Right forelimb (tissue), 1 donor: ENCODE results near the gene SLC13A3.

Experiments
- DNase-seq: peaks from one replicate; pipeline ENCODE4 v3.0.0-alpha.2; 2018

Gene SLC13A3

GRCh38 chr20:46649965-46650542, 1.2 kb downstream of the SLC13A3 start:
- DNase-seq, result no peak

DNA sequence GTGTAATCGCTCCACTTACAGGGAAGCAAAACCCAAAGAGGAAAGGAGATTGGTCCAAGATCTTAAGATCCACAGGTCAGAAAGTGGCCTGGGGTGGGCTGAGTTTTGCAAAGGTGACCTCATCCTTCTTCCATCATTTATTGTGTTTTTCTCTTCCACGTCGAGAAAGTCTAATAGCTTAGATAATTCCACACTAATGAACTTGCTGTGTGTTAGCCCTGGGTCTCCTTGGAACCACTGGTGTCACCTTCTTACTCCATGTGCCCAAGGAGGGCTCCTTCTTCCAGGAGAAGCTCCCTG, 1.7 kb downstream of the SLC13A3 start:
- no peak for DNase-seq

- DNase-seq, result no peak
Measured at GRCh38 chr20:46648903-46649649, 2.2 kb downstream of the SLC13A3 start.

DNA sequence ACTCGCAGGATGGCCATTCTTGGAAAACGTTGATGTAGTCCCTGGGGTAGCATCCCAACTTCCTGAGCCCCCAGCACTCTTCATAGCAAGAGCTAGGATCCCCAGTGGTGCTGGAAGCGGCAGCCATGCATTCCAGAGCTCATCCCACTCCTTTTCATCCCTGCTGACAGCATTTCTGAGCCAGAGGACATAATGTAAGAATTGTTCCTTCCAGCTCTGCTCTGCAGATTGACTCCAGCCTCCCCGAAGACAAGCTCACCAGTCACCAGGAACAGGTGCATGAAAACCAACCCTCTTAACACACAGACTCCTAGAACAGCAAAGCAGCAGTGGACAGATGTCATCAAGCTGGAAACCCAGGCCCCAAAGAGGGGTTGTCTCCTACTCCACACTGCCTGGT, 3.8 kb downstream of the SLC13A3 start:
- DNase-seq, result no peak

GRCh38 chr20:46646659-46647380, 4.4 kb downstream of the SLC13A3 start:
- DNase-seq, result no peak

DNA sequence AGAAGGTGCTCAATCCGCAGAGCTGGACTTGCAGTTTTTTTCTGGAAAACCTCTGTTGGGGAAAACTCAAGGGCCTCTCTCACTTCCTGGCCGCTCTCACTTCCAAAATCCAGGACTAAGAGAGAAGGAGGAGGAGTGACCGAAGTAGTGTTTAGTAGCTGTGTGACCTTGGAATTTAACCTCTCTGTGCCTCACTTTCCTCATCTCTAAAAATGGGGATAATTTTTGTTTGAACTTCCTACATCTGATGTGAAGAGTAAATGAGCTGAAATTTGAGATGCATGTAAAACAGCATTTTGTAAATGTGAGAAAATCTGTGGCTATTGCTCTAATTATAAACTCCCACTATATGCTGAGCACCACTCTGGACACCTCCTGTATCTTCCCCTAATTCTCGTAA, 5.1 kb downstream of the SLC13A3 start:
- no peak for DNase-seq

DNA sequence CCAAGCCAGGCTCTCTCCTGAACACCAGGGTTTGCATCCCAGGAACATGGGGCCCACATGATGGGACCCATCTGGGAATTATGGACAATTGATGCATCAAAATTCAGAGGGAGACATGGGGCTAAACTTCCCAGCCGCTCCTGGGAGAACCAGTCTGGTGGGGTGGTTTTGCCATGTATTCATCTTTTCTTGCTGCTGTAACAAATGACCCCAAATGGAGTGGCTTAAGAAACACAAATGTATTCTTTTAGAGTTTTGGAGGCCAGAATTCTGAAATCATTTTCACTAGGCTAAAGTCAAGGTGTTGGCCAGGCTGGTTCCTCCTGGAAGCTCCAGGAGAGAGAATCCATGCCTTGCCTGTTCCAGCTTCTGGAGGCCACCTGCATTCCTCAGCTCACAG, 6.5 kb downstream of the SLC13A3 start:
- no peak for DNase-seq

GRCh38 chr20:46644160-46644559, 7.1 kb downstream of the SLC13A3 start:
- no peak for DNase-seq

DNA sequence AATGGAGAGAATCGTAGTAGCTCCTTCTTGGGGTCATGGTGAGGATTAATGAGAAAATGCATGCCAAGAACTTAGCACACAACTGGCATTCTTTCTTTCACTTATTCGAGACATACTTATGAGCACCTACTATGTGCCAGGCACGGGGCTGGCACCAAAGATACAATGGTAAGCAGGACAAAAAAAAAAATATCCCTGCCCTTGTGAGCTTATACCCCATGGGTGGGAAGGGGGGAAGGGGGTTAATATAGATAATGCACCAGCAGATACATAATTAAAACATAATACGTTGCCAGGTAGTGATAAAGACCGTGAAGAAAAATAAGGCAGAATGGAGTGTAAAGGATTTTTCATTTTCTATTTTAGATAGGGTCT, 8.3 kb downstream of the SLC13A3 start:
- no peak for DNase-seq

- no peak for DNase-seq
Measured at GRCh38 chr20:46642265-46642968, 8.8 kb downstream of the SLC13A3 start.

- no peak for DNase-seq
Measured at GRCh38 chr20:46641424-46641823, 9.8 kb downstream of the SLC13A3 start.

DNA sequence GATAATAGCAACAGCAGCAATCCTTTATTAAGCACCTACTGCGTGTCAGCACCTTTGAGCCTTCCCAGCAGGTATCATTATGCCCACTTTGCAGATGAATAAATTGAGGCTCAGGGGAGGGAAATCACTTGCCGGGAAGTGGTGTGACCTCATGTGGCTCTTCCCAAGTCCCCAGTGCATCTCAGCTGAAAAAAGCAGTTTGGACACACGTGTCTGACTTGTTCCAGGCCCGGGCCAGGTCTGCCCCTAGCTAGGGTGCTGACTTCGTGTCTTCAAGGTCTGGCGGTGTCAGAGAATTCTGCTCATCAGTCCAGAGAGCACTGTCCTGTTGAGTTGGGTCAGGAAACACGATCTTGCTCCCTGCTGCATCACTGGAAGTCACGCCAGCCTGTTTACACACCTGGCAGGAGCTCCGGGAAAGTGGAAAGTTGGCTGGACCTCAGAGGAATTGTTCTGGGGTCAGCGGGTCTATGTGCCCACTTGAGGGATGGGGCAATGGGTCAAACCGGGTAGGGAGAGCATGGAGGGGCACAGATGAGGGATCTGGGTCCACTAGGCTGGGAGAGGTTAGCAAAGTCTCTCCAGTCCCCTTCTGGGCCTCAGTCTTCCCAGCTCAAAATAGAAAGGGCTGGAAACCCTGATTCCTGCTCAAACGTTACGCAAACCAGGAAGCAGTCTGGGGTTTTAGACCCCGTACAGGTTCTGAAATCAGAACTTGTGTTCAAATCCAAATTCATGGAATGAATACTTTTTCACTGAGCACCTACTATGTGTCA, 10.5 kb downstream of the SLC13A3 start:
- DNase-seq, result no peak

- no peak for DNase-seq
Measured at GRCh38 chr20:46640044-46640443, 11.2 kb downstream of the SLC13A3 start.

- DNase-seq, result no peak
Measured at GRCh38 chr20:46639587-46639986, 11.7 kb downstream of the SLC13A3 start.

DNA sequence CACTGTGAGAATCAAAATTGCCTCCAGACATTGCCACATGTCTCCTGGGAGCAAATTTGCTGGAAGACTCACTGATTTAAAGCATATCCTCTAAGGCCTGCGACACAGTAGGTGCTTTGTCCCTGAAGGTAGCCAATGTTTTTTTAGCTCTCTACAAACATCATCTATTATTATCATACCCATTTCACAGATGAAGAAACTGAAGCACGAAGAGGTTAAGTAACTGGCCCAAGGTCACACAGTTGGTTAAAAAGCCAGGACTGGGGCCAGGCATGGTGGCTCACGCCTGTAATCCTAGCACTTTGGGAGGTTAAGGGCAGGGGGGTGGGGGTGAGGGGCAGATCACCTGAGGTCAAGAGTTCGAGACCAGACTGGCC, 12.4 kb downstream of the SLC13A3 start:
- no peak for DNase-seq

- no peak for DNase-seq
Measured at GRCh38 chr20:46638134-46638897, 12.9 kb downstream of the SLC13A3 start.

DNA sequence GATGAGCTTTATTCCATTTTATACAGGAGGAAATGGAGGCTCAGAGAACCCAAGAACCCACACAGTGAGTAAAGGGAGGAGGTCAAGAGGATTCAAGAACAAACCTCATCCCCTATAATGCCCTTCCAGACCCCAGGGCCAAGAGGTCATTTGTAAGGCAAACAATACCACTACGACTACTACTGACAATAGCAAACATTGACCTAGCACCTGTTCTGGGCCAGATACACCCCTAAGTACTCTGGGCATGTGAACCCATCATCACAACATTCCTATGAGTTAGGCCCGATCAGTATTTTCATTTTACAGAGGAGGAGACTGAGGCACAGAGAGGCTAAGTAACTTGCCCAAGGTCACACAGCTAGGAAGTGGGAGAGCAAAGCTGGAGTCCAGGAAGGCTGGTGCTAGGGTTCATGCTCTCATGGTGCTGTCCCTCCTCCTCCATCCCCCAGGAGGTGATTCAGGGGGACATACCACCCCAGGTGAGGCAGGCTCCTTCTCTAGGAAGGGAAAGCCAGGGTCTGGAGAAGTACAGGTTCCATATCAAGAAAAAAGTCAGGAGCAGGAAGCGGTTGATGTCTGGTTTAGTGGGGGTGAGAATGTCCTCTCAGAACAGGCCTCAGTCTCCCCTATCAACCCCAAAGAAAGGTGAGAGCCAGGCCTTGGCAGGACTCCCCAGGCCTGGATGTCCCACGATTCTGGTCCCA, 13.7 kb downstream of the SLC13A3 start:
- no peak for DNase-seq

DNA sequence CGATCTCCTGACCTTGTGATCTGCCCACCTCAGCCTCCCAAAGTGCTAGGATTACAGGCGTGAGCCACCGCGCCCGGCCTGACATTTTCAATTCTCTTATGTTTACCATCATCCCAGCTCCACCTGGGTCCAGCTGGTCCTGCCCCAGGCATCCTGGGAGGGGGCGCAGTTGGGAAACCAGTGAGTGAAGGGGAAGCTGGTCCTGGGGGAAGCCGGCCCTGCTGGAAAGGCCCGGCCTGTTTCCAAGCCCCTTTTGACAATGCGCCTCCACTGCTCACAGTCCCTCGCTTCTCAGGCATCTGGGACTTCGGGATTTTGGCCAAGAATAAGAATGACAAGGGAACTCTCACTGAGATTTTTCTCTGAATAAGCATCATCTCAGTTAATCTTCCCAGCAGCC, 14.2 kb downstream of the SLC13A3 start:
- no peak for DNase-seq

DNA sequence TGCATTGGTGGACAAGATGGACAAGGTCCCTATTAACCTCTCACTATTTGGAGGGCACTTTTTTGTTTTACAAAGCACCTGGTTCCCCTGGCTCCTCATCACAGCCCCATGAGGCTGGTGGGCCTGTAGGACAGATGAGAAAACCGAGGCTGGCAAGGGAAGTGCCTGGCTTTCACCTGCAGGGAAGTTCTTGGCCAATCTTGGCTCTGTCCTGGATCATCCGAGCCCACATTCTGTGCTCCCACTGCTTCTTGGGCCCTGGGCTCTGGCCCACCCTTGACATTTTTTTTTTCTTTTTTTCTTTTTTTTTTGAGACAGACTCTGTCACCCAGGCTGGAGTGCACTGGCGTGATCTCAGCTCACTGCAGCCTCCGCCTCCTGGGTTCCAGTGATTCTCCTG, 14.7 kb downstream of the SLC13A3 start:
- no peak for DNase-seq

DNA sequence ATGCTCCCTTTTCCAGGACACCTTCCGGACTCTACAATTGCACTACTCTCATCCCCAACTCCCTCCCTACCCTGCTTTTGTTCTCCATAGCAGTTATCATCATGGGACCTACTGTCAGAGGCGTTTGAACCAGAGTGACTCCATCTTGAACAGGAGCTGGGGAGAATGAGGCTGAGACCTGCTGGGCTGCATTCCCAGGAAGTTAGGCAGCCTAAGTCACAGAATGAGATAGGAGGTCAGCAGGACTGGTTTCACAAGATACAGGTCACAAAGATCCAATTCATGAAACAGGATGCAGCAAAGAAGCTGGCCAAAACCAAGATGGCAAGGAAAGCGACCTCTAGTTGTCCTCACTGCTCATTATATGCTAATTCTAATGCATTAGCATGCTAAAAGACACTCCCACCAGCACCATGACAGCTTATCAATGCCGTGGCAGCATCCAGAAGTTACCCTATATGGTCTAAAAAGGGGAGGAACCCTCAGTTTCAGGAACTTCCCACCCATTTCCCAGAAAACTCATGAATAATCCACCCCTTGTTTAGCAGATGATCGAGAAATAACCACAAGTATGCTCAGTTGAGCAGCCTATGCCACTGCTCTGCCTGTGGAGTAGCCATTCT, 15.6 kb downstream of the SLC13A3 start:
- DNase-seq, result no peak

- no peak for DNase-seq
Measured at GRCh38 chr20:46634528-46634927, 16.7 kb downstream of the SLC13A3 start.
